Measurements from ENCODE around the gene PRKN.
"Not testable (repeated sequence)": the region's sequence is repeated elsewhere in the genome, so short reads cannot be mapped to it uniquely, and the experiment has no call there.

PRKN gene

GRCh38 chr6:161903584-161904212 is 823.9 kb downstream of the PRKN start:
- no peak for DNase-seq (ENCODE audit: low read depth)

GRCh38 chr6:161901740-161902426 is 825.7 kb downstream of the PRKN start:
- DNase-seq (ENCODE audit: low read depth), result no peak

- DNase-seq (ENCODE audit: low read depth), result no peak
These were observed 833.1 kb downstream of the PRKN start for GRCh38 chr6:161894436-161894835.

GRCh38 chr6:161891542-161891941 is 836.0 kb downstream of the PRKN start:
- DNase-seq (ENCODE audit: low read depth), result no peak

GRCh38 chr6:161890832-161891297 is 836.7 kb downstream of the PRKN start:
- DNase-seq (ENCODE audit: low read depth), result no peak

- DNase-seq (ENCODE audit: low read depth), result no peak
These were observed 837.3 kb downstream of the PRKN start for GRCh38 chr6:161890133-161890831.

GRCh38 chr6:161889324-161889723 is 838.2 kb downstream of the PRKN start:
- DNase-seq (ENCODE audit: low read depth), result no peak

GRCh38 chr6:161886545-161886944 is 841.0 kb downstream of the PRKN start:
- not testable (repeated sequence) for DNase-seq (ENCODE audit: low read depth)

- no peak for DNase-seq (ENCODE audit: low read depth)
These were observed 842.8 kb downstream of the PRKN start for GRCh38 chr6:161884782-161885181.

- DNase-seq (ENCODE audit: low read depth), result no peak
These were observed 845.3 kb downstream of the PRKN start for GRCh38 chr6:161882196-161882765.

GRCh38 chr6:161880056-161880455 is 847.5 kb downstream of the PRKN start:
- no peak for DNase-seq (ENCODE audit: low read depth)

GRCh38 chr6:161876231-161876630 is 851.3 kb downstream of the PRKN start:
- no peak for DNase-seq (ENCODE audit: low read depth)

GRCh38 chr6:161870236-161870901 is 857.2 kb downstream of the PRKN start:
- DNase-seq (ENCODE audit: low read depth), result no peak

GRCh38 chr6:161869491-161869890 is 858.1 kb downstream of the PRKN start:
- no peak for DNase-seq (ENCODE audit: low read depth)

GRCh38 chr6:161866570-161866969 is 861.0 kb downstream of the PRKN start:
- DNase-seq (ENCODE audit: low read depth), result no peak

- not testable (repeated sequence) for DNase-seq (ENCODE audit: low read depth)
These were observed 866.5 kb downstream of the PRKN start for GRCh38 chr6:161861061-161861460.

GRCh38 chr6:161853657-161854056 is 873.9 kb downstream of the PRKN start:
- DNase-seq (ENCODE audit: low read depth), result no peak

- DNase-seq (ENCODE audit: low read depth), result not testable (repeated sequence)
These were observed 876.1 kb downstream of the PRKN start for GRCh38 chr6:161851486-161851885.

- DNase-seq (ENCODE audit: low read depth), result no peak
These were observed 877.0 kb downstream of the PRKN start for GRCh38 chr6:161850562-161850961.

GRCh38 chr6:161847628-161848027 is 879.9 kb downstream of the PRKN start:
- DNase-seq (ENCODE audit: low read depth), result no peak

GRCh38 chr6:161844804-161845203 is 882.8 kb downstream of the PRKN start:
- DNase-seq (ENCODE audit: low read depth), result no peak

- DNase-seq (ENCODE audit: low read depth), result no peak
These were observed 884.5 kb downstream of the PRKN start for GRCh38 chr6:161843066-161843465.

Data from iris pigment epithelial cell (primary cell).